K562 treated with DMSO at 1 percent for 12 hours (cell line): ENCODE results near the gene GYS1. TPM values are rescaled to one million over a fixed set of nuclear protein-coding genes. Genes with fewer than 3 reads are reported as not detected.

Experiments
- total RNA-seq: library from RNA; unstranded; fragments of 300-600 nt; gene quantifications from 2 replicates; pipeline ENCODE4 v1.2.3, GENCODE V29; 2022; ENCODE audit not compliant: insufficient read depth

The GYS1 gene
- total RNA-seq: 12.2 and 21.6 TPM in 2 replicates

DNA sequence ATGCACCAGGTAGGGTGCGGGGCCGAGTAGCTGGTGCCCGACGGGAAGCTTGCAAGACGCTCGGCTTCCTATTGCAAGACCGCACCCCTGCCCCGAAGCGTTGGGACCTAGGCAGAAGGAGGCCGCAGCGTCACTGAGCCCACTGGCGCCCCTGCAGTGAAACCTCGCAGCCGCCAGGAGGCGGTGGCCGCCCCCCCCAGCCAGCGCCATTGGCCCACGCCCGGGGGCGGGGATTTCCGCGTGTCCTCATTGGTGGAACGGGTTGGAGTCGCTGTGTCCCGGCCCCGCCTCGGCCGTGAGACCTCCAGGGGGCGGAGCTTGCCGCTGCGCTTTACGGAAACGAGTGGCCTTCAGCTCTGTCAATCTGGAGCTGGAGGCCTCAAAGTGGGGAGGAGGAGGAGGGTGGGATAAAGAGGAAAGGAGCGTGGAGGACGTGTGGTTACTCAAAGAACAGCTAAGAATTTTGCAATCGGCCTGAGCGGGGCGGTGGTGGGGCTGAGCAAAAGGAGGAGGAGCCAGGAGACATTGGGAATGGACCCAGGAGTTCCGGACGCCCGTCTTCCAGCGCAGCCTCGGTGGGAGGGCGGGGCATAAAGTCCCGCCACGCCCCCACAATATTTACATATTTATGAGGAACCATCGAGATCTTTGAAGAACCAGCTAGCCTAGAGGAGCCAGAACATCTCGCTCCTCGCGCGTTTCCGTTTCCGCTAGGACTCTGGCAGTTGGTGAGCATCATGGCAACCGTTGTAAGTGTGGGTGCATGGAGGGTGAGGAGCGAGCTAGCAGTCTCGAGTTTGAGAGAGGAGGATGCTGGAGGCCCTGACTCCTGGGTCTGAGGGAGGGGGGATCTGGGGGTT is at the start of gene GYS1, which contains the start of gene RUVBL2:
TSS of gene GYS1 (minus strand) at position 135 of the 860 bp plus-strand sequence. CDS start 197 bp downstream, outside the sequence.
TSS of gene RUVBL2 (plus strand) at position 713 of the 860 bp plus-strand sequence. CDS start at position 738, 25 bp downstream.

GRCh38 chr19:49036815-49037214 is 43.7 kb upstream of the GYS1 start, which contains the start of gene CGB1:
CGB1 (minus strand) TSS chr19:49036895; CDS start chr19:49036711, 184 bp downstream.

GRCh38 chr19:49031642-49032301 is 38.7 kb upstream of the GYS1 start, which contains the start of gene CGB2:
CGB2 (plus strand) TSS chr19:49031890; CDS start chr19:49032096, 206 bp downstream.

DNA sequence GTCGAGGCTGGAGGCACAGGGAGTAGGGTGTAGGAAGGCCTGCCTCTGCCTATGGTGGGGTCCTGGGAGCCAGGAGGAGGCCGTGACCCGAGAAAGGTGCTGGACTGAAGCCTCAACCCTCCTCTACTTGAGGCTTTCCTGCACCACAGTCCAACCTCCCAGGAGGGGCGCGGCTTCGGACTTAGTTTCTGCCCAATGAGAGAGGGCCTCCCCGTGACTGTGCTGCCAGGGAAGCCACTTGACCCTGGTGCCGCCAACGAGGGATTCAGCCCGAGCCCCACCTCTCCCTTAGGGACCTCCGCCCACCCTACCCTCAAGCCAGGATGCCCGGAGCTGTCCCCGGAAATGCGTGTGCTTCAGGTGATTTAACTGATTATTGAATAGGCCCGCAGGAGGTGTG is 31.1 kb upstream of the GYS1 start, which contains the start of gene CGB3:
TSS of gene CGB3 (minus strand) at position 101 of the 400 bp plus-strand sequence. CDS start 362 bp downstream, outside the sequence.

DNA sequence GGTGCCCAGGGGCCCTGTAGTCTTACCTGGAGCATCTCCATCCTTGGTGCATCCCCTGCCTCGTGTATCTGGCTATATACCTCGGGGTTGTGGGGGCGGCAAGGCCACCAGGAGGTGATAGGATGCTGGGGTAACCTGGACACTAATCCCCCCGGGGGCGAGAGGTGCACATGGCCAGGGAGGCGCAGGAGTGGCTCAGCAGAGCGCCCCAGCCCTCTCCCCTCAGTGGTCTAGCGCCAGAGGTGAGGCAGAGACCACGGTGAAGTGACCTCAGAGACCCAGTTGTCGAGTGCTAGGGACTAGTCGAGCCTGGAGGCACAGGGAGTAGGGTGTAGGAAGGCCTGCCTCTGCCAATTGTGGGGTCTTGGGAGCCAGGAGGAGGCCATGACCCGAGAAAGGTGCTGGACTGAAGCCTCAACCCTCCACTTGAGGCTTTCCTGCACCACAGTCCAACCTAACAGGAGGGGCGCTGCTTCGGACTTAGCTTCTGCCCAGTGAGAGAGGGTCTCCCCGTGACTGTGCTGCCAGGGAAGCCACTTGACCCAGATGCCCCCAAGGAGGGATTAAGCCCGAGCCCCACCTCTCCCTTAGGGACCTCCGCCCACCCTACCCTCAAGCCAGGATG is 24.0 kb upstream of the GYS1 start, which contains the start of gene LHB:
TSS of gene LHB (minus strand) at position 51 of the 625 bp plus-strand sequence. CDS start at position 41, 10 bp downstream.

DNA sequence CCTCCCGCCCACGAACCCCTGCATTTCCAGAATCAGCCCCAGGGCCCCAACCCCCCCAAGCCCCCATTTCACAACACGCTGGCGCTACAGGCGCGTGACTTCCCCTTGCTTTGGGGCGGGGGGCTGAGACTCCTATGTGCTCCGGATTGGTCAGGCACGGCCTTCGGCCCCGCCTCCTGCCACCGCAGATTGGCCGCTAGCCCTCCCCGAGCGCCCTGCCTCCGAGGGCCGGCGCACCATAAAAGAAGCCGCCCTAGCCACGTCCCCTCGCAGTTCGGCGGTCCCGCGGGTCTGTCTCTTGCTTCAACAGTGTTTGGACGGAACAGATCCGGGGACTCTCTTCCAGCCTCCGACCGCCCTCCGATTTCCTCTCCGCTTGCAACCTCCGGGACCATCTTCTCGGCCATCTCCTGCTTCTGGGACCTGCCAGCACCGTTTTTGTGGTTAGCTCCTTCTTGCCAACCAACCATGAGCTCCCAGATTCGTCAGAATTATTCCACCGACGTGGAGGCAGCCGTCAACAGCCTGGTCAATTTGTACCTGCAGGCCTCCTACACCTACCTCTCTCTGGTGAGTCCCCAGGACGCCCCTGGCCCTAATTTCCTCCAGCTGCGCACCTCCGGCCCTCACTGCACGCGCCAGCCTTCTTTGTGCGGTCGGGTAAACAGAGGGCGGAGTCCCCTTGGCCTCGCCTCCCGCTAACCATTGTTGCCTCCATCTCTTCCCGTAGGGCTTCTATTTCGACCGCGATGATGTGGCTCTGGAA is 27.9 kb downstream of the GYS1 start, which contains the start of gene FTL:
TSS of gene FTL (plus strand) at position 270 of the 766 bp plus-strand sequence. CDS start at position 469, 199 bp downstream.

DNA sequence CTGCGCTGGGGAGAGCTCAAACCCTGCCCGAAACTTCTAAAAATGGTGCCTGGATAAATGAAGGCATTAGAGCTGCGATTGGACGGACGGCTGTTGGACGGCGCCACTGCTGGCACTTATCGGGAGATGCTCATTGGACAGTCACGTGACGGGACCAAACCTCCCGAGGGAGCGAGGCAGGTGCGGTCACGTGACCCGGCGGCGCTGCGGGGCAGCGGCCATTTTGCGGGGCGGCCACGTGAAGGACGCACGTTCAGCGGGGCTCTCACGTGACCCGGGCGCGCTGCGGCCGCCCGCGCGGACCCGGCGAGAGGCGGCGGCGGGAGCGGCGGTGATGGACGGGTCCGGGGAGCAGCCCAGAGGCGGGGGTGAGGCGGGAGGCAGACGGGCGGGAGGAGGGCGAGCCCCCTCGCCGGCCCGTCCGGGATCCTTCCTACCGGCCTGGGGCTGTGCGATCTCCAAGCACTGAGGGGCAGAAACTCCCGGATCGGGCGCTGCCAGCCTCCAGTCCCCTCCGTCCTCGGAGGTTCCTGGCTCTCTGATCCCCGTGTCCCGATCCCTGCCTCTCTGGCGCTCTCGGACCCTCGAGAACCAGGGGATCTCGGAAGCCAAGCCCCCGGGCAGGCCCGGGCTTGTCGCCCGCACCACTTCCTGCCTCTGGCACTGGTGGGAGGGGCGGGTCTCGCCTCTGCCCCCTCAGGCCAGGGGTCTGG is 38.4 kb downstream of the GYS1 start, which contains the start of gene BAX:
TSS of gene BAX (plus strand) at position 281 of the 713 bp plus-strand sequence. CDS start at position 335, 54 bp downstream.

DNA sequence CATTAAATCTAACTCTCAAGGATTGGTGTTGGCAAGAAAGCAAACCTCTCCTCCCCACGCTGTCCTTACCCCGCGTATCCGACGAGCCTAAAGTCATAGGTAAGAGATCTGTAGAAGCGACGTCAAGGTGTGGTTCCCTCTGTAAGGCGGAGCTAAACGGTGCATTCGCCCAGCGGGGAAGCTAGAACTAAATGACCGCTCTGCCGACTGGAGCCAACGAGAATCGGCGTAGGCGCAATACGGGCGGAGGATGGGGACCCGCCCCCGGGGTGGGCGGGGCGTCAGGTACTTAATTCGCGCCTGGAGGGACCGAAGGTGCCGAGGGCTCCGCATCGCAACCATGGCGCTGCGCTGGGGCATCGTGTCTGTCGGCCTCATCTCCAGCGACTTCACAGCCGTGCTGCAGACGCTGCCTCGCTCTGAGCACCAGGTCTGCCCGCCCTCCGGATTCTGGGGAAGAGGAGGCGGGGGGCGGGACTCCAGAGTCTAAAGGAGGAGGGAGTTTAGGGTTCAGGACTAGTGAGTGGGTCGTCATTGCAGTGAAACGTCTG is 59.7 kb downstream of the GYS1 start, which contains the start of gene DHDH:
TSS of gene DHDH (plus strand) at position 318 of the 551 bp plus-strand sequence. CDS start at position 341, 23 bp downstream.

Other genes starting within 250 kb of the GYS1 start
- 0.42 and 0.94 TPM in 2 replicates for gene IZUMO1, start 246.4 kb downstream of the GYS1 start, total RNA-seq
- 3.7 and 11.7 TPM in 2 replicates for gene FUT1, start 240.7 kb downstream of the GYS1 start, total RNA-seq
- not detected in 2 replicates for gene FGF21, start 237.8 kb downstream of the GYS1 start, total RNA-seq
- 67.2 and 83.7 TPM in 2 replicates for gene BCAT2, start 182.3 kb downstream of the GYS1 start, total RNA-seq
- gene HSD17B14, start 156.8 kb downstream of the GYS1 start, total RNA-seq: 0.88 and 0.99 TPM in 2 replicates
- 29.6 and 35.9 TPM in 2 replicates for gene PLEKHA4, start 124.7 kb downstream of the GYS1 start, total RNA-seq
- 73.5 and 96.0 TPM in 2 replicates for gene PPP1R15A, start 120.9 kb downstream of the GYS1 start, total RNA-seq
- 0.88 and 1.4 TPM in 2 replicates for gene TULP2, start 94.6 kb downstream of the GYS1 start, total RNA-seq
- gene NUCB1, start 93.0 kb downstream of the GYS1 start, total RNA-seq: 224 and 349 TPM in 2 replicates
- 2.6 and 3.0 TPM in 2 replicates for gene DHDH, start 59.6 kb downstream of the GYS1 start, total RNA-seq
- 81.3 and 96.0 TPM in 2 replicates for gene BAX, start 38.4 kb downstream of the GYS1 start, total RNA-seq
- gene FTL, start 28.0 kb downstream of the GYS1 start, total RNA-seq: 6,477 and 6,803 TPM in 2 replicates
- 160 and 193 TPM in 2 replicates for gene RUVBL2, start 578 bp upstream of the GYS1 start, total RNA-seq
- gene LHB, start 23.8 kb upstream of the GYS1 start, total RNA-seq: not detected in 2 replicates
- not detected in 2 replicates for gene CGB3, start 31.0 kb upstream of the GYS1 start, total RNA-seq
- not detected in 2 replicates for gene CGB2, start 38.6 kb upstream of the GYS1 start, total RNA-seq
- not detected in 2 replicates for gene CGB1, start 43.6 kb upstream of the GYS1 start, total RNA-seq
- not detected in 2 replicates for gene CGB5, start 50.5 kb upstream of the GYS1 start, total RNA-seq
- gene CGB8, start 55.8 kb upstream of the GYS1 start, total RNA-seq: not detected in 2 replicates
- not detected in 2 replicates for gene CGB7, start 64.4 kb upstream of the GYS1 start, total RNA-seq
- gene NTF4, start 71.5 kb upstream of the GYS1 start, total RNA-seq: not detected in 2 replicates
- gene KCNA7, start 79.4 kb upstream of the GYS1 start, total RNA-seq: 0.21 TPM in 1 of 2 replicates, not detected in the other
- 156 and 215 TPM in 2 replicates for gene SNRNP70, start 92.1 kb upstream of the GYS1 start, total RNA-seq
- 15.3 and 16.5 TPM in 2 replicates for gene LIN7B, start 121.1 kb upstream of the GYS1 start, total RNA-seq
- gene C19orf73, start 125.8 kb upstream of the GYS1 start, total RNA-seq: 1.5 and 4.2 TPM in 2 replicates
- 13.6 and 16.2 TPM in 2 replicates for gene PPFIA3, start 126.2 kb upstream of the GYS1 start, total RNA-seq
- gene HRC, start 162.1 kb upstream of the GYS1 start, total RNA-seq: 5.4 and 7.7 TPM in 2 replicates
- gene TRPM4, start 164.5 kb upstream of the GYS1 start, total RNA-seq: 14.6 and 21.4 TPM in 2 replicates